OCI-LY7 (cell line): ENCODE data around the gene PRDM2.

Experiments
- EZH2phosphoT487 ChIP-seq: fragments of 200-600 bp; sonication (generic); IDR thresholded peaks from 2 replicates; pipeline ENCODE4 v1.6.1; 2018; ENCODE audit warnings: low read depth, borderline replicate concordance, mild to moderate bottlenecking, mixed run types, antibody characterized with exemption, low read length, moderate library complexity, mixed read lengths
- TF ChIP-seq, protein P1 (sequence below): fragments of 200-600 bp; sonication (generic); conservative IDR thresholded peaks from 2 replicates; pipeline ENCODE4 v1.5.1; 2014; ENCODE audit warnings: mild to moderate bottlenecking, antibody characterized with exemption, low read length, moderate library complexity, mixed read lengths

DNA sequence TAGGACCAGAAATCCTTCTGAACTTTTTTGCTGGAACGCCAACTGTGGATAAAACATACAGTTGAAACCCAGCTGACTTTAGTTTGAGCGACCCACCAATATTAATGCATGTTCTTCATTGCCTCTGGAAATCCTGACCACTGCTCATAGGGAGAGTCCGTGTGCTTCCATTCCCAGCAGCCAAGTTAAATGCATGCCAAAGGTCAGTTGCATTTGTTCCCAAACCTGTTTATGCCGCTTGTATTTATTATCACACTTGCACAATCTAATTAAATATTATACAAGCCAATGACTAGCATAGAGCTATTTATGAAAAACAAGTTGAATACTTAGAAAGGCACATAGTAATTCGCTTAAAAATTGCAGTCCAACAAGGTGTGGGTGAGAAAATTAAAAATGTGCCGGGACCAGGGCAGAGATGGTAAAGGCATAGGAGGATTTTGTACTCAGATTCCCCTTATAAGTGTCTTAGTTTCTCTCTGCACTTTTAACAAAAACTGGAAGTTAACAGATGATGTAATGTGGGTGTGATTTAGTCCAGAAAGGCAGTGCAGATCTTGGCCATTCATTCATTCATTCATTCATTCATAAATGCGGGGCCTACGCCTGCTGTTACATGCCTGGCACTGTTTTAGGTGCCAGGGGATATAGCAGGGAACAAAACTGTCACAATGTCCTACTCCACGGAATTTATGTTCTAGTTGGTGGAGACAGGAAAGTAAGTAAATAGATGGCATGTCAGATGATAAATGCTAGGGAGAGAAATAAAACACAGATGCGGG lies 99.7 kb downstream of the PRDM2 start:
- TF ChIP-seq, protein P1, sequence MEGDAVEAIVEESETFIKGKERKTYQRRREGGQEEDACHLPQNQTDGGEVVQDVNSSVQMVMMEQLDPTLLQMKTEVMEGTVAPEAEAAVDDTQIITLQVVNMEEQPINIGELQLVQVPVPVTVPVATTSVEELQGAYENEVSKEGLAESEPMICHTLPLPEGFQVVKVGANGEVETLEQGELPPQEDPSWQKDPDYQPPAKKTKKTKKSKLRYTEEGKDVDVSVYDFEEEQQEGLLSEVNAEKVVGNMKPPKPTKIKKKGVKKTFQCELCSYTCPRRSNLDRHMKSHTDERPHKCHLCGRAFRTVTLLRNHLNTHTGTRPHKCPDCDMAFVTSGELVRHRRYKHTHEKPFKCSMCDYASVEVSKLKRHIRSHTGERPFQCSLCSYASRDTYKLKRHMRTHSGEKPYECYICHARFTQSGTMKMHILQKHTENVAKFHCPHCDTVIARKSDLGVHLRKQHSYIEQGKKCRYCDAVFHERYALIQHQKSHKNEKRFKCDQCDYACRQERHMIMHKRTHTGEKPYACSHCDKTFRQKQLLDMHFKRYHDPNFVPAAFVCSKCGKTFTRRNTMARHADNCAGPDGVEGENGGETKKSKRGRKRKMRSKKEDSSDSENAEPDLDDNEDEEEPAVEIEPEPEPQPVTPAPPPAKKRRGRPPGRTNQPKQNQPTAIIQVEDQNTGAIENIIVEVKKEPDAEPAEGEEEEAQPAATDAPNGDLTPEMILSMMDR = no peak
- TF ChIP-seq EZH2phosphoT487 = no peak
